GM12891 (cell line): ENCODE measurements around the gene DNMBP.
A peak's percentile ranks its signal among the peaks of the same experiment; 100 is the strongest.

Experiments
- PAX5 ChIP-seq: IDR thresholded peaks from 2 replicates; pipeline ENCODE4 v1.6.1; 2011; ENCODE audit warnings: low read length, moderate library complexity, mild to moderate bottlenecking; ENCODE audit not compliant: insufficient read depth, severe bottlenecking
- POLR2A ChIP-seq: IDR thresholded peaks from 2 replicates; pipeline ENCODE4 v1.6.1; 2011; ENCODE audit warnings: low read depth, low read length, control low read depth
- POLR2AphosphoS5 ChIP-seq: IDR thresholded peaks from 2 replicates; pipeline ENCODE4 v1.6.1; 2011; ENCODE audit warnings: low read depth, low read length, control low read depth
- POU2F2 ChIP-seq: IDR thresholded peaks from 2 replicates; pipeline ENCODE4 v1.6.1; 2011; ENCODE audit warnings: low read depth, mild to moderate bottlenecking, control low read depth, low read length, moderate library complexity
- SPI1 ChIP-seq: IDR thresholded peaks from 2 replicates; pipeline ENCODE4 v1.6.1; 2011; ENCODE audit warnings: low read depth, low read length, control low read depth
- TAF1 ChIP-seq: IDR thresholded peaks from 2 replicates; pipeline ENCODE4 v1.6.1; 2011; ENCODE audit warnings: low read depth, low read length, control low read depth

DNA sequence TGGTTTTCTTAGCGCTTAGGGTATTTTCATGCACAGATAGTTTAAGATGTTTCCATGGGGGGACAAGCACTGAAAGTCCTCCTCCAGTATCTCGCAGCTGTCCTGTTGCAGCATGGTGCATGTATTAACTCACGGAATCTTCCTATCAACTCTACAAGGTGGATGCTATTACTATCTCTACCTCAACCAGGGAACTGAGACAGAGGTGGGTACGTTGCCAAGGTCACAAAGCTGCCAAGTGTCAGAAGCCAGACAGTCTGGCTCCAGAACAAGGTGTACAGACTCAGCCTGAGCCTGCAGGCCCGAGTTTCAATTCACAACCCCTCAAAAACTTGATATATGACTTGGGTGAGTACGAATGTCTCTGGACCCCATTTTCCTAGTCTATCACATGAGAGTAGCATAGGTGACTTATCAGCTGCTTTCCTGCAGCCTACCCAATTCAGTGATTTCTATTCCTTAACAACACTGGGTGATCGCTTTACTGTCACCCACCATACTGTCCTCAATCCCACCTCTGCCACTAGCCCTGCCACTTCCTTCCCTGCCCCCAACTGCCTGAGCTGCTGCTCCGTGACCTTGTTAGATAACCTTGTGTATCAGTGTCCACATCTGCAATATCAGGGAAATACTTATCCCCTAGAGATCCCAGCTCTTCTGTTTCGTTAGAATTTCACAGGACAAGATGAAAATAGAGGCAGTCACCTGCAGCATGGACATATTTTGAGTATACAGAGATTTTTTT, 135.2 kb downstream of the DNMBP start:
- TF ChIP-seq POLR2AphosphoS5 (no peak), POLR2A (peak; percentile 16; the same call in 1 of the 2 replicates), PAX5 (no peak), SPI1 (no peak), TAF1 (no peak), POU2F2 (no peak)
